Sigmoid colon (tissue), 4 donors: ENCODE data around the gene CNGA2.

Source experiments
- CTCF ChIP-seq, 4 experiments: fragments of 450-650 bp in 3 of 4; fragments of 200-600 bp in 1 of 4; IDR thresholded peaks; one replicate each; pipeline ENCODE4 v1.5.1; 2016 to 2019; ENCODE audit warnings: antibody characterized with exemption in 4 of 4, mild to moderate bottlenecking in 3 of 4, moderate library complexity in 2 of 4
- EP300 ChIP-seq, 4 donors: sonication (generic); formaldehyde crosslinking; IDR thresholded peaks; one replicate each; pipeline ENCODE4 v1.6.1; 2017; ENCODE audit warnings: antibody characterized with exemption in 4 of 4
- POLR2A ChIP-seq, 2 donors: fragments of 450-650 bp; IDR thresholded peaks; one replicate each; pipeline ENCODE4 v1.6.1; 2016; ENCODE audit warnings: antibody characterized with exemption in 2 of 2, mild to moderate bottlenecking in 2 of 2, moderate library complexity in 2 of 2
- POLR2AphosphoS5 ChIP-seq, 4 donors: sonication (generic); formaldehyde crosslinking; IDR thresholded peaks; one replicate each; pipeline ENCODE4 v1.6.1; 2017; ENCODE audit warnings: antibody characterized with exemption in 4 of 4

- TF ChIP-seq CTCF (IDR thresholded peaks at IDR 0.05) (no peak), POLR2AphosphoS5 (IDR thresholded peaks at IDR 0.05) (no peak), POLR2A (IDR thresholded peaks at IDR 0.05) (no peak), EP300 (IDR thresholded peaks at IDR 0.05) (no peak)
These were observed 24.1 kb upstream of the CNGA2 start for GRCh38 chrX:151710457-151710856.
